Chondrocyte (in vitro differentiated cells): ENCODE measurements around the gene MUCL3. TPM values are rescaled to one million over a fixed set of nuclear protein-coding genes. Genes with fewer than 3 reads are reported as not detected.
A peak's percentile ranks its signal among the peaks of the same experiment; 100 is the strongest.
"Not testable (repeated sequence)": the region's sequence is repeated elsewhere in the genome, so short reads cannot be mapped to it uniquely, and the experiment has no call there.

Source experiments
- DNase-seq: peaks from one replicate; pipeline ENCODE4 v3.0.0; 2021; ENCODE audit warnings: mixed read lengths, low spot score
- H3K27ac Mint-ChIP-seq: one replicate; pipeline ENCODE4 v1.8.0; 2021; ENCODE audit warnings: mild to moderate bottlenecking, moderate library complexity, mixed read lengths; ENCODE audit not compliant: unreplicated experiment
- H3K27me3 Mint-ChIP-seq: 2 replicates; pipeline ENCODE4 v1.8.0; 2021; ENCODE audit warnings: low read depth, mixed read lengths
- H3K36me3 Mint-ChIP-seq: 2 replicates; pipeline ENCODE4 v1.8.0; 2021; ENCODE audit warnings: low read depth, mixed read lengths
- H3K4me1 Mint-ChIP-seq: 2 replicates; pipeline ENCODE4 v1.8.0; 2021; ENCODE audit warnings: low read depth, mild to moderate bottlenecking, mixed read lengths
- H3K4me3 Mint-ChIP-seq: one replicate; pipeline ENCODE4 v1.8.0; 2021; ENCODE audit warnings: mild to moderate bottlenecking, moderate library complexity, mixed read lengths; ENCODE audit not compliant: unreplicated experiment
- H3K9me3 Mint-ChIP-seq: 2 replicates; pipeline ENCODE4 v1.8.0; 2021; ENCODE audit warnings: low read depth, mixed read lengths
- CTCF ChIP-seq: fragments of 200-600 bp; sonication (generic); IDR thresholded peaks from 2 replicates; pipeline ENCODE4 v1.5.0; 2021; ENCODE audit warnings: antibody characterized with exemption, mild to moderate bottlenecking, moderate library complexity
- total RNA-seq: library from RNA; stranded (reverse); gene quantifications from 3 replicates; pipeline ENCODE4 v1.2.1, GENCODE V29; 2021

MUCL3 gene
- total RNA-seq, 1 donor from 2014 or later = 0.07 TPM

DNA sequence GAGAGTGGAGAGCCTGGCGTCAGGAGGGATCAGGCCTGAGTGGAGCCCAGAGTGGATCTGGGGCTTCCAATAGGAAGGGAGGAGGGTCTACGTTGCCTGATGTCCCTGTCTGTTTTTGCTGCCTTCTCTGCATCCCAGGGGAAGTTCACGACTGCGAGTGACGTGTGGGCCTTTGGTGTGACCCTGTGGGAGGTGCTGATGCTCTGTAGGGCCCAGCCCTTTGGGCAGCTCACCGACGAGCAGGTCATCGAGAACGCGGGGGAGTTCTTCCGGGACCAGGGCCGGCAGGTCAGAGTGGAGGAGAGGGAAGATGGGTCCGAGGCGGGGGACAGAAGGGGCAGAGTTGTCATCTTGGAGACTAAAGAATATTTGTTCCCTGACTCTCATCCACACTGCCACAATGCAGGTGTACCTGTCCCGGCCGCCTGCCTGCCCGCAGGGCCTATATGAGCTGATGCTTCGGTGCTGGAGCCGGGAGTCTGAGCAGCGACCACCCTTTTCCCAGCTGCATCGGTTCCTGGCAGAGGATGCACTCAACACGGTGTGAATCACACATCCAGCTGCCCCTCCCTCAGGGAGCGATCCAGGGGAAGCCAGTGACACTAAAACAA is 41.9 kb upstream of the MUCL3 start:
- no peaks in the 10 kb centered on the region for H3K9me3 Mint-ChIP-seq
- H3K27ac Mint-ChIP-seq = no peak overlapping the region
- no peak for TF ChIP-seq CTCF
- peaks cover 40% of the 10 kb centered on the region for H3K36me3 Mint-ChIP-seq
- DNase-seq = no peak
- H3K4me1 Mint-ChIP-seq = no peaks in the 10 kb centered on the region
- no peak overlapping the region for H3K4me3 Mint-ChIP-seq
- no peaks in the 10 kb centered on the region for H3K27me3 Mint-ChIP-seq

DNA sequence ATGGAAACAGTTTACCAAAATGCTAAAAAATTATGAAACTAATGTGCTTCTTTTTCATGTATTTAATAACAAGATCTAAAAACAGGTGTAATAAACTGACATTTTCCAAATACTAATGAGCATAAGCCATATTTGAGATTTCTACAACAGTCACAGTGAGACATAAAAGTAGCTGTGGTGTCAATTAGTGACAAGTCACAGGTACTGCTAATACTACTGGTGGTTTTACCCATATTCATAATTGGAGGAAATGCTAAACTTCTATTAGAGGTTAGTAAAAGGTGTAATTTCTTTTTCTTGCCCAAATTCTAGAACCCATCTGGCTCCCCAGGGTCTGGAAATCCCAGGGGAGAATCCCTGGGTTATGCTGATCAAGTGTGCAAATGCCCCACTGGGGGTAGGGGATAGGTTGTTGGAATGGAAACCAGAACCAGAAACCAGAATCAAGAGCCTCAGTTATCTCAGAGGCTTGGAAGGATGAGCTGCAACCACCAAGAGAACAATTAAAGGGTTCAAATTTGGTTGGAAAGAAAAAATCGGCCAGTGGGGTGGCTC is 39.8 kb upstream of the MUCL3 start:
- Mint-ChIP-seq H3K4me1 (no peaks in the 10 kb centered on the region), H3K9me3 (no peaks in the 10 kb centered on the region)

DNA sequence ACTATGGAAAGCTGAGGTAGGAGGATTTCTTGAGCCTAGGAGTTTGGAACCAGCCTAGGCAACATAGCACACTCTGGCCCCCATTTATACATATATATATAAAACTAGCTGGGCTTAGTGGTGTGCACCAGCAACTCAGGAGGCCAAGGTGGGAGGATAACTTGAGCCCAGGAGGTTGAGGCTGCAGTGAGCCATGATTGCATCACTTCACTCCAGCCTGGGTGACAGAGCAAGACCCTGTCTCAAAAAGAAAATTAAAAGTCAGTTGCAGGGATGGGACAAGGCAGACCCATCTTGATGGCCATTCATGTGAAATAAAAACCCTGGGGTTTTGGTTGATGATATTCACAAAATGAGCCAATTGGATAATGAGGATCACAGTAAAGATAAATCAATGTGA is 39.3 kb upstream of the MUCL3 start:
- H3K36me3 Mint-ChIP-seq = peaks cover 21% of the 10 kb centered on the region
- H3K4me3 Mint-ChIP-seq = no peak overlapping the region
- DNase-seq = no peak
- no peaks in the 10 kb centered on the region for H3K9me3 Mint-ChIP-seq
- no peaks in the 10 kb centered on the region for H3K27me3 Mint-ChIP-seq
- H3K4me1 Mint-ChIP-seq = no peaks in the 10 kb centered on the region
- no peak for TF ChIP-seq CTCF
- no peak overlapping the region for H3K27ac Mint-ChIP-seq

More for the DNA sequence above, 39.8 kb upstream of the MUCL3 start:
- no peak for TF ChIP-seq CTCF
- Mint-ChIP-seq H3K4me3 (no peak overlapping the region), H3K27ac (no peak overlapping the region), H3K36me3 (peaks cover 24% of the 10 kb centered on the region), H3K27me3 (no peaks in the 10 kb centered on the region)
- DNase-seq = no peak

- H3K36me3 Mint-ChIP-seq = peaks cover 17% of the 10 kb centered on the region
- DNase-seq, H3K4me3 Mint-ChIP-seq, H3K27ac Mint-ChIP-seq, H3K27me3 Mint-ChIP-seq, H3K9me3 Mint-ChIP-seq, H3K4me1 Mint-ChIP-seq: not testable (repeated sequence)
These were observed 38.6 kb upstream of the MUCL3 start for GRCh38 chr6:30902196-30902595.

DNA sequence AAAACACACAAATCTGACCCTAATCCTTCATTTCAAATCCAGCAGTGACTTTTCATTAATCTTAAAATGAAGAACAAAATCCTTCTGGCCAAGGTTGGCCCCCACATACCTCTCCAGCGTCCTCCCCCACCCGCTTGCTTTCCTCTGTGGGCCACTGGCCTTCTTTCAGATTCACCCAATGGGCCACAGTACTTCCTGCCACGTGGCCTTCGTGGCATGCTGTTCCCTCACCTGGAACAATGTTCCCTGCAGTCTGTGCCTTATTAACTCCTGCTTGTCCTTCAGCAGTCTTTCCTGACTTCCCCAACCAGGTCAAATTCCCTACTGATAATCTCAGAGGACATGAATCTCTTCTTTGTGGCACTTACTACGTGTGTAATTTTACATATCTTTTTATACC is 38.1 kb upstream of the MUCL3 start:
- peaks cover 17% of the 10 kb centered on the region for H3K36me3 Mint-ChIP-seq
- H3K27ac Mint-ChIP-seq = no peak overlapping the region
- TF ChIP-seq CTCF = no peak
- no peak overlapping the region for H3K4me3 Mint-ChIP-seq
- no peak for DNase-seq
- H3K9me3 Mint-ChIP-seq = no peaks in the 10 kb centered on the region
- no peaks in the 10 kb centered on the region for H3K27me3 Mint-ChIP-seq
- H3K4me1 Mint-ChIP-seq = peaks cover 3% of the 10 kb centered on the region

DNA sequence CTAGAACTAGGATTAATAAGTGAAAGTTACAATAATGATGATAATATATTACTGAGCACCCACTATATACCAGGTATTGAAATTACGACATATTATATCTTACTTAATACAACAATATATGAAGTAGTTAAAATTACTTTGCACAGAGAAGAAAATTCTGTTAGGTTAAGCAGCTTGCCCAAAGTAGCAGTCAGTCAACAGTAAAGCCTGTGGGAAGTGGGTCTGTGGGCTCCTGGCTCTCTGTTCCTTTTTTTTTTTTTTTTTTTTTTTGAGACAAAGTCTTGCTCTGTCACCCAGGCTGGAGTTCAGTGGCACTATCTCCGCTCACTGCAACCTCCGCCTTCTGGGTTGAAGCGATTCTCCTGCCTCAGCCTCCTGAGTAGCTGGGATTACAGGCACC is 37.5 kb upstream of the MUCL3 start:
- no peak for DNase-seq
- H3K4me1 Mint-ChIP-seq = peaks cover 8% of the 10 kb centered on the region
- H3K36me3 Mint-ChIP-seq = peaks cover 14% of the 10 kb centered on the region
- H3K4me3 Mint-ChIP-seq = no peak overlapping the region
- no peak for TF ChIP-seq CTCF
- H3K27me3 Mint-ChIP-seq = no peaks in the 10 kb centered on the region
- no peak overlapping the region for H3K27ac Mint-ChIP-seq
- no peaks in the 10 kb centered on the region for H3K9me3 Mint-ChIP-seq

- Mint-ChIP-seq H3K4me3 (peak overlapping the region; percentile 99), H3K4me1 (peaks cover 20% of the 10 kb centered on the region), H3K36me3 (peaks cover 11% of the 10 kb centered on the region), H3K27ac (peak overlapping the region; percentile 95)
- DNase-seq, H3K27me3 Mint-ChIP-seq, H3K9me3 Mint-ChIP-seq: not testable (repeated sequence)
These were observed 33.4 kb upstream of the MUCL3 start for GRCh38 chr6:30907290-30907757.
